ENCODE data around the gene NIPA2.
"Not testable (repeated sequence)": the region's sequence is repeated elsewhere in the genome, so short reads cannot be mapped to it uniquely, and the experiment has no call there.

NIPA2 gene

DNA sequence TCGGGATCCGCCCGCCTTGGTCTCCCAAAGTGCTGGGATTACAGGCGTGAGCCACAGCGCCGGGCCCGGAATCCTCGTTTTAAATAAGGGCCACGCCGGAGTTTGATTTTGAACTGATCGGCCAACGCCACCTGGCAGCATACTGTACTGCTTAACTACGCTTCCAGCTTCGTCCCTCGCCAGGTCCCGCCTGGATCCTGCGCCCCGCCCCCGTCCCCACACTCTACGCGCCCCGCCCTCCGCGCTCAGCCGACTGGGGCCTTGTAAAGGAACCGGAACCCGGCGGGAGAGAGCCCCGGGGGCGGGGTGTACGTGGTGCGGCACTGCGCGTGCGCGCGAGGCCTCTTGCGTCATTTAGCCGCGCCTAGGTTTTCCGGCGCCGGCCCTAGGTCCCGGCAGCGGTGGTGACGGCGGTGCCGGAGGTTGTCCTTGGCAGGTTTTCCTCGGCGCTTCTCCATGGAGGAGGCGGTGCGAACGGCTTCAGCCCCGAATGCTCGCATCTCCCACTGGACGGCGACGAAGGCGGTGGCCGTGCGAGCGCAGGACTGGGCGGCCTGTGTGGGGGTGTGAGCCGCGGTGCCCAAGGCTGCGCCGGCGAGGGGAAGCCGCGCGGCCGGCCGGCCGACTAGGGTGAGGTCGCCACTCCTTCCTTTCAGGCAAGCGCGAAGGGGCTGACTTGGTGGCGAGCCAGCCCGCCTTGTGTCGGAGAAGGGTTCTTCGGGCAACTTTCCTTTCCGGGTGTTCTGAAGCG, at the start of gene NIPA2:
Gene NIPA2 (plus strand): TSS at position 375 of the 751 bp plus-strand sequence. CDS start 13,066 bp downstream, outside the sequence.
- DNase-seq (ENCODE audit: low read depth), result peak; percentile 96

DNA sequence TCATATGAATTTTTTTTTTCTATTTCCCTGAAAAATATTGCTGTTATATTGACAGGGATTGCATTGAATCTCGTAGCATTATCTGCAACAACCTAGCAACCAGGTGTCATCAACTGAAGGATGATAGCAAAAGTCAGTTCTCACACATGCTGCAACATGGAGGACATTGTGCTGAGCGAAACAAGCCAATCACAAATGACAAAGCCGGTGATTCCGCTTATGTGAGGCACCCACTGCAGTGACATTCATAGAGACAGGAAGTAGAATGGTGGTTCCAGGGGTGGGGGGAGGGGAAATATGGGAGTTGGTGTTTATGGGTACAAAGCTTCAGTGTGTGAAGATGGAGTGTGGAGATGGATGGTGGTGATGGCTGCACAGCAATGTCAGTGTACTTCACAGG, 44.4 kb upstream of the NIPA2 start:
- DNase-seq (ENCODE audit: low read depth), result no peak

DNA sequence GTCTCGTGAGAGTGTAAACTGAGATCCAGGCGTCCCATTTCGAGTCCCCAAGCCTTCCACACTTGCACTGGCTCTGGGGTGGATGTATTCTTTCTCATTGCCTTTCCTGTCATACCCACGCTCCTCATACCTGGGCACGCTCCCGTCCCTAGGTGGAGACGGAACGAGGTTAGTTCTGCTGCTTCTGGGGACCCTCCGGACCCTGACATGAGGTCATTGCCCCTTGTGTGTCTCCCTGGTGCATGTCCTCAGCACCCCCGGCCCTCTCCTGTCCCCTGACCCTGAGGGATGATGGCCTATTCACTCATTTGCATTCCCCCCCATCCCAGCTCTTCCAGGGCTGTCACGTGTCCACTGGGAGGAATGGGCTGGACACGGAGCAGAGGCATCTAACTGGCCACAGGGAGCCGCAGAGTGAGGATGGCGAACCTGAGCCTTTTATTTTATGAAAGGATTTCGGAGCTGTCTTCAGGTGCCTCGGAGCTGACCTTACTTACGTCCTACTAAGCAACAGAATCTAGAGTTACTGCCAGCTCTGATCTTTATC, 43.8 kb upstream of the NIPA2 start:
- no peak for DNase-seq (ENCODE audit: low read depth)

DNA sequence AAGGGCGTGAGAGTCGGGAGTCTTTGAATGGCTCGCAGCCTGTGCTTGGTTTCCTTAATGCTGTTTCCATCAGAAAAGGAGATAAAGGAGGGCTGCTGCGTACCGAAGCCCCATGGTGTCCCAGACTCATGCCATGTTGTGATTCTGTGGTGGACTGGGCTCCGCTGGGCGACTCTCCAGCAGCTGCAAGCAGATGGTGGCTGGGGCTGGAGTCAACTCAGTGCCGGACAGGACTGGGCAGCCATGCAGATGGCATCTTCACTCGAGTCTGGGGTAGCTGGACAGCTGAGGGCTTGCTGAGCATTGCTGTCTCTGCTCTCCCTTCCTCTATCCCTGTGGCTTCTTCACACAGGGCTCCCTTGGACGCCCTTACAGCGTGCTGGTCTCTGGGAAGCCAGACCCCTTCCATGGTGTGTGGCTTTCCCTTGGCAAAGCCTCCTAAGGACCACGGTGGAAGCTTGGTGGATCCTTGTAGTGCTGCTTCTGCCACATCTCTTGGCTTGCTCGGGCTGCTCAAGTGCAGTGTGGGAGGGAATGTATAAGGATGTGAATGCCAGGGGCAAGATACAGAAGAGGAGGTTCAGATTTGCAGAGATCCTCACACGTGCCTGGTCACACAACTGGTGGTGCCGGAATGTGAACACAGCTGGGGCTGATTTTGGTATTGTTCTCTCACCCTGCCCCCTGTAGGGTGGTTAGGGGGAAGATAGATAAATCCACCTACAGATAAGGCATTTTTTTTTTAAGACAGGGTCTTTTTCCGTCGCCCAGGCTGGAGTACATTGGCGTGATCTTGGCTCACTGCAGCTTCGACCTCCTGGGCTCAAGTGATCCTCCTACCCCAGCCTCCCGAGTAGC, 43.0 kb upstream of the NIPA2 start:
- no peak for DNase-seq (ENCODE audit: low read depth)

DNA sequence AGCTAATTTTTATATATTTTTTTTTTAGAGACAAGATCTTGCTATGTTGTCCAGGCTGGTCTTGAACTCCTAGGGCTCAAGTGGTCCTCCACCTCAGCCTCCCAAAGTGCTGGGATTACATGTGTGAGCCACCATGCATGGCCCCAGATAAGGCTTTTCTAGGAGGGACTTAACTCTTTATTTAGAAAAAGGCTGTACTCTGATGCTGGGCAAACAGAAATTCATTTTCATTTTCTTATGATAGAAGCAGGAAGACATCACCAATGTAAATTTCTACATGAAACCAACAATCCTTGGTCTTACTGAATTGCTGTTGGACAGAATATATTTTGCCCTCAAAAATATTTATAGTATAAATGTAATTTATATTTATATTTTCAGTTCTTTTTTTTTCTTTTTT, 42.4 kb upstream of the NIPA2 start:
- DNase-seq (ENCODE audit: low read depth), result no peak

DNA sequence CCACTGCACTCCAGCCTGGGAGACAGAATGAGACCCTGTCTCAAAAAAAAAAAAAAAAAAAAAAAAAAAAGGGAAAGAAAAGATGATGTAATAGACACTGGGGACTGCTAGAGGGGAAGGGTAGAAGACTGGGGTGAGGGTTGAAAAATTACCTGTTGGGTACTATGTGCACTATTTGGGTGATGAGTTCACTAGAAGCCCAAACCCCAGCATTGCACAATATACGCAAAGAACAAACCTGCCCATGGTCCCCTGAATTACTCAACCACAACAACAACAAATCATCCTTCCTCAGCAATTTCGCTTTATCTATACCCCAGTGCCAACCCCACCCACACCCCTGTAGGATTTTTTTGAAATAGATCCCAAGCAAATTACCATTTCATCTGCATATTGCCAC, 38.6 kb upstream of the NIPA2 start:
- no peak for DNase-seq (ENCODE audit: low read depth)

DNA sequence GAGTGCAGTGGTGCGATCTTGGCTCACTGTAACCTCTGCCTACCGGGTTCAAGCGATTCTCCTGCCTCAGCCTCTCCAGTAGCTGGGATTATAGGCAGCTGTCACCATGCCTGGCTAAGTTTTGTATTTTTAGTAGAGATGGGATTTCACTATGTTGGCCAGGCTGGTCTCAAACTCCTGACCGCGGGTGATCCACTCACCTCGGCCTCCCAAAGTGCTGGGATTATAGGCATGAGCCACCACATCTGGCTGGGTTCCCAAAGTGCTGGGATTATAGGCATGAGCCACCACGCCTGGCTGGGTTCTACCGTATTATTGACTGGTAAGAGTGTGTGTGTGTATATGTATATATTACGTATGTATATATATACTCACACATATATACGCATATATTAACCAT, 35.5 kb upstream of the NIPA2 start:
- not testable (repeated sequence) for DNase-seq (ENCODE audit: low read depth)

DNA sequence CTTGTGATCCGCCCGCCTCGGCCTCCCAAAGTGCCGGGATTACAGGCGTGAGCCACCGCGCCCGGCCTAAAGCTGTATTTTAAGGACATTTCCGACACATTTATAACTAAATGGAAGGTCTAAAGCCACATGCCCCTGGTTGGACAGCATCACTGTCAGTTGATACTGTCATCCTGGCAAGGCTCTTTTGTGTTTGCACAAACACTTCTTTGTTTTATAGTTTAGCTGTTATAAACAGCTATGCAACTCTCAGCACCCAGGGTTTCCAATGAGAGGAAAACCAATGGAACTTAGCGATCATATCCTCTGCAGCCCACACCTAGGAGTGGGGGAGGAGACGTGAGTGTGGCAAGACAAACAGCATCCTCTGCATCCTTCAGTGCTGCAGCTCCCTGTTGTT, 32.3 kb upstream of the NIPA2 start:
- no peak for DNase-seq (ENCODE audit: low read depth)

DNA sequence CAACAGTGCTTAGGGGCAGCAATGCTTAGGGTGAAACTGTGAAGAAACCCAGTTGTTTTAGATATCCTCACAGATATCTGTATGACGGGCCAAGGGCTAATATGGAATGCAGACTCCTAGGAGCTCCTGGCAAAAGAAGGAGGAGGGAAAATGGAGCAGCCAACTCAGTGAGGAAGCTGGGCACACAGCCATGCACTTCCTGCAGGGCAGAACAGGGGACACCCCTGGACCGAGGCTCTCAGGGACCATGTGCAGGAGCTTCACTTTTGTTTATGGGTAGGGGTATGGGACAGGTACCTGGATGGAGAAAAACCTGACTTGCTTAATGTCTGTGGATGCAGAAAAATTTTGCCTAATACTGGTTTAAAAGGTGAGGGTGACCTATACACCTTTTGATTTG, 31.8 kb upstream of the NIPA2 start:
- no peak for DNase-seq (ENCODE audit: low read depth)

DNA sequence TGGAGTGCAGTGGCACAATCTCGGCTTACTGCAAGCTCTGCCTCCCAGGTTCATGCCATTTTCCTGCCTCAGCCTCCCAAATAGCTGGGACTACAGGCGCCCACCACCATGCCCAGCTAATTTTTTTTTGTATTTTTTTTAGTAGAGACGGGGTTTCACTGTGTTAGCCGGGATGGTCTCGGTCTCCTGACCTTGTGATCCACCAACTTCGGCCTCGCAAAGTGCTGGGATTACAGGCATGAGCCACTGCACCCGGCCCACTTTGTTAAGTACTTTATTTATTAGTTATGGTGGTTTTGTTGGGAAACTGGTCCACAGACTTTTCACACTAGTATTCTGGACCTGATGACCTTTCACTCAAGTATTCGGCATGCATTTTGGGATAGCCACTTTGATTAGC, 30.6 kb upstream of the NIPA2 start:
- not testable (repeated sequence) for DNase-seq (ENCODE audit: low read depth)

DNA sequence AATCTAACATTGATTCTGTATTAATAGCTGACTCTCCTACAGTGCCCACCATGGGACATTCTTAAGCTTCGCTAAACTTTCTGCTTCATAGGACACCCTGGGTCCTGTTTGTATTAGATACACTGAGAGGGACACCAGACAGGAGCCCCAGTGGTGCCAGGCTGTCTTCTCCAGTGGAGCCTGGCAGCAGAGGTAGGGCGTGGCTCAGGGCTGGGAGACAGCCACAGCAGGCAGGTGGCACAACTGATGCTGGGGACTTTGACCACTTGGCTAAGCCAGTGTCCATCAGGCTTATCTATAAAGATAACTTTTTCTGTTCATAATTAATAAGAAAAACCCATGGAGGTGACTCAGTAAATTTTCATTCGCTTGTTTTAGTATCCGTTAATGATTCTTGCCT, 30.2 kb upstream of the NIPA2 start:
- no peak for DNase-seq (ENCODE audit: low read depth)

DNA sequence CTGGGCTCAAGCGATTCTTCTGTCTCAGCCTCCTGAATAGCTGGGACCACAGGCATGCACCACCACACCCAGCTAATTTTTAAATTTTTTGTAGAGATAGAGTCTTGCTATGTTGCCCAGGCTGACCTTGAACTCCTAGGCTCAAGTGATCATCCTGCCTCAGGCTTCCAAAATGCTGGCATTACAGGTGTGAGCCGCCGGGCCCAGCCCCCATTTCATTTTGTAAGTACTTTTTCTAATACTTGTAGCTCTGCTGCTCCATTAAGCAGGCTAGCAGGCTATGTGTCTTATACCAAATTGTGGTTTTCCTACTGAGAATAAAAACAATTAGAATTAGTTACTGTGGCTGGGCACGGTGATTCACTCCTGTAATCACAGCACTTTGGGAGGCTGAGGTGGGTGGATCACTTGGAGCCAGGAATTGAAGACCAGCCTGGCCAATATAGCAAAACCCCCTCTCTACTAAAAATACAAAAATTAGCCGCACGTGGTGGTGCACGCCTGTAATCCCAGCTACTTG, 29.6 kb upstream of the NIPA2 start:
- no peak for DNase-seq (ENCODE audit: low read depth)

DNA sequence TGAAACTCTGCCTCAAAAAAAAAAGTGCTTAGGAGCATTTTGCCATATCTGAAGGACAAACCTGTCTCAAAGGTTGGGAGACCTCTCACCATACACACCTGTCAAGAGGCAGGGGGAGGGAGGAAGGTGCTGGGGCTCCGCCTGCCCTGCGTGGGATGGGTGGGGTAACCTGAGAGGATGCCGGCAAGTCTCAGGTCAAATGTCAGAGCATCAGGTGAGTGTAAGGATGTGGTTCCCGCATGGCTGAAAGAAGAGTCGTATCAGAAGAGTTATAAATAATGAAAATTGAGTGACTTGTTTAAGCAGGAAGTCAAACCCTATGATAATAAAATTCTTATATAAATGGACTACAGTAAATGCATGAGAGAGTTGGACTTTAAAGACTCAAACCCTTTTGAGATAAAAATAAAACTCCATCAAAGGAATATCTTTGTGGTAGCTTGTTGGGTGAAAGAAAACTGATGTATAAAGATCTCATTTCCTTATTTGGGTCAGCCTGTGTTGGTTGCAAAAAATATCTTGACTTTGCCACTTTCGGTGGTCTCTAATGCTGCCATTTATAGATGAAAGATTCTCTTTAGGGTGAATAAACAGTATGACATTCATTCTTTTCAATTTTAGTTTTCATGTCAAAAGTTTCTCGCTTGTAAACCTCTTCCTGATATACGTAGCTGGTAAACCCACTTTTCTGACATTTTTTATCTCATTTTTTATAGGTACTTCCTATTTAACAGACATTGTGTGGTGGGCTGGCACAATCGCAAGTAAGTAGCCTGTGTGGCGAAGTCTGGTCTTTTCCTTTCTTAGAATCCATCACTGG, 28.2 kb upstream of the NIPA2 start:
- DNase-seq (ENCODE audit: low read depth), result no peak

DNA sequence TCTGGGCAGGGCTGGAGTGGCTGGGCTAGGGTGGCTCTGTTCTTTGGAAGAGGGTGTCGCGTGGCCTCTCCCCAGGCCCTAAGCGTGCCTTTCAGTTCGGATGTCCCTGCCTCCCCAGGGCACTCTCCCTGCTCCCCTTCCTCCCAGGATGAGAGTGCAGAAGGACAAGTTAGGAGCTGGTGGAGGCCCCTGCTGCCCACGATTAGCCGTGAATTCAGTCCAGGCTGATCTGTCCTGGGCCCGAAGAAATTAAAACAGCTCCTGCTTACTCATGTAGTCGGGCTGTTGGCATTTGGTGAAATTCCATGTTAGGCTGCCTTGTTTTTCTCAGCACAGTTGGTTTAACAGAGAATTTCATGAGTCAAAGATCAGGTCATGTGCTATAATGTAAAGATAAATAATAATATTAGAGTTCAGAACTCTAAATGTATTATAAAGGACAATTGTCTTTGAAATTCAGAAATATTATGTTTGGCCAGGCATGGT, 27.6 kb upstream of the NIPA2 start:
- no peak for DNase-seq (ENCODE audit: low read depth)

DNA sequence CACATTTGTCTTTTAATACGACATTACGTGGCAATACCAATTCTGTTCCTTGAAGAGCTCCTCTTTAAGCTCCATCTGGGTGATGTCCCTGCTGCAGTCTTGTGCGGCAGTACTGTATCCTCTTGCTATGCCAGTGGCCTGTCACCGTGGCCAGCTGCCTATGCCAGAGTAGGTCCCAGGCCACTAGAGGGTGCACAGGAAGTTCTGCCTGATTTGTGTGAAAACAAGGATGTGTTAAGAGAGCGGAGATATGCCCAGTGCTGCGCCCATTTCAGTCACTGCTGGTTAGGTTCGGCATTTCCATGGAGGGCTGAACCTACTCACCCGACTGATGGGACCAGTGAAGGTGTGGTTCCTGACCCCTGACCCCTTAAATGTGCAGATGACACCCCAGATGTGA, 26.8 kb upstream of the NIPA2 start:
- DNase-seq (ENCODE audit: low read depth), result no peak

DNA sequence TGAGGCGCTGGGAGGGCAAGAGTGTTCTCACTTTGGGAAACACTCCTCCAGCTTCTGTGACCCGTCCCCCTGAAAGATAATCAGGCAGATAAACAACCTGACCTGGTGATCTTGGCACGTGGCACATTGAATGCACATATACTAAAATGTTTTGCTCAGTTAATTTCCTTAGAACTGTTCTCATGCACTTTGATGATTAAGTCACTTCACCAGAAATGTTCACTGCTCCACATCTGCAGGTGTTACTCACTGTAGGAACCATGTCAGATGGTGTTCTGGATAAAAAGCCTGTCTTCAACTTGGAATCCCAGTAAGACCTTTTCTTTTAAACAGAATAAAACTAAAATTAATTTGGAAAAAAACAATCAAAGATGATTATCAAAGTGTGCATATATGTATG, 24.6 kb upstream of the NIPA2 start:
- DNase-seq (ENCODE audit: low read depth), result no peak

DNA sequence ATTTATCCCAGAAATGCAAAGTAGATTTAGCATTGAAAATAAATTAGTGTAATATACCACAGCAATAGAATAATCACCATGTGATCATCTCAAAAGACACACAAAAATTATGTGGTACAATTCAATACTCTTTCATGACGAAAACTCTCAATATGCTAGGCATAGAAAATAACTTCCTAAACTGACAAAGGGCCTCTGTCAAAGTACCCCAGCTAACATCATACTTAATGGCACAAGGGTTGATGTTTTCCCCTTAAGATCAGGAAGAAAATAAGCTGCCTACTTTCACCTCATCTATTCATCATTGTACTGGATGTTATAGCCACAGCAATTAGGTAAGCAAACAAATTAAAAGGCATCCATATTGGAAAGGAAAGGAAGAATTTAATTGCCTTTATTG, 22.7 kb upstream of the NIPA2 start:
- no peak for DNase-seq (ENCODE audit: low read depth)

DNA sequence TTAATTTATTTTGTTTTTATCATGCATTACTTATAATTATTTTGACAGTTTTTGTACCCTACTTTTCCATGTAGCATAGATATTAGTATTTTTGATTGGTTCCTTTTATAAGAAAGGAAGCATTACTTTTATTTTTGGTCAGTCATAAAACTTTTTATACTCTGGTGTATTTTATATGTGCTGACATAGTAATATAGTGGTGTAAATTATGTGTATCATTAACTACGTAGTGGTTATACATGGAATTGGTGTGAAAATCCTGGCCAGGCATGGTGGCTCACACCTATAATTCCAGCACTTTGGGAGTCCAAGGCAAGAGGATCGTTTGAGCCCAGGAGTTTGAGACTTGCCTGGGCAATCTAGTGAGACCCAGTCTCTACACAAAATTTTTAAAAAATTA, 18.8 kb upstream of the NIPA2 start:
- no peak for DNase-seq (ENCODE audit: low read depth)

DNA sequence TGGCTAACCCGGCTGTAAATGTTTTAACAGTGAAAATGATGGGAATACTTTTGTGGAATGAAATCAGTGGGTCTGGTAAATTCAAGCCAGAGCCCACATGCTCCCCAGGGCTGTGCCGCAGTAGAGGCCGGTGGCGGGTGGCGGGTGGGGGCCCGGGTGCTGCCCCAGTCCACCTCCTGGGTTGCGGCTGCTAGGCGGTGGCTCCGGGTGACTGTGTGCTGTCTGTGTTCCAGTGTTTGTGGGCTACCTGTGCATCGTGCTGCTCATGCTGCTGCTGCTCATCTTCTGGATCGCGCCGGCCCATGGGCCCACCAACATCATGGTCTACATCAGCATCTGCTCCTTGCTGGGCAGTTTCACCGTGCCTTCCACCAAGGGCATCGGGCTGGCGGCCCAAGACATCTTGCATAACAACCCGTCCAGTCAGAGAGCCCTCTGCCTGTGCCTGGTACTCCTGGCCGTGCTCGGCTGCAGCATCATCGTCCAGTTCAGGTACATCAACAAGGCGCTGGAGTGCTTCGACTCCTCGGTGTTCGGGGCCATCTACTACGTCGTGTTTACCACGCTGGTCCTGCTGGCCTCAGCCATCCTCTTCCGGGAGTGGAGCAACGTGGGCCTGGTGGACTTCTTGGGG, 14.9 kb upstream of the NIPA2 start:
- no peak for DNase-seq (ENCODE audit: low read depth)

DNA sequence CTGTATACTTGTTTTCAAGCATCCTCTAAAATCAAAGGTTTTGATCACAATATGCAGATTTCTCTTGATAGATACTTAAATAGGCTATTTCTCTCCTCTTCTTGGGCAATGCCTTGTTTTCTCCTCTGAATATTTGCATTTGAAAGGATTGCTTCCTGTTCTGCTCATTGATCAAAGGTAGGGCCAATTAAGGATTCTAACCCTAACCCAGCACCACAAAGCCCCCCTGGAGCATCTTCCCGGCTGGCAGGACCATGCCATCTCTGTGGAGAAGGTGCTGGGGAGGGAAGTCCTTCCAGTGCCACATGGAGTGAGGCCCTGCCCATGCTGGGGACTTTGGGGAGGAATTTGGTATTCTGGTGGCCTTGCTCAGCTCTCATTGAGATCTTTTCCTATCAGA, 11.3 kb upstream of the NIPA2 start:
- DNase-seq (ENCODE audit: low read depth), result no peak

DNA sequence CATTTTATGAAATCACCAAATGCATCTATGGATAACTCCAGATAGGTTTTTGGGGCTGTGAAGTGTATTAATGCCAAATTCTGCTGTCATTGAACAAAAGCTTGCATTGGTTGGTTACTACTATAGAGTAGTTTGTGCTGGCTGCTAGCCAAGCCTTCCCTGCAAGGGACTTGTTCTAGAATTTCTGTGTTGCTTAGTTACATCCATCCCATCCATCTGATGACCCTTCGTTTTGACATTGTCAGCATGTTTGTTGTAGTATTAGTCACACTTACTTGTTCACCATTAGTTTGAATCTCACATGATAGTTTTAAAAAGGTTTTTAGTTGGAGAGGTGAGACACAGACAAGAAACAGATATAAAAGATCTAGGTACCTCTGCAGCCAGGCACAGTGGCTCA, 7.0 kb upstream of the NIPA2 start:
- DNase-seq (ENCODE audit: low read depth), result no peak
